Activated T-cell treated with anti-CD3 and anti-CD28 coated beads, Interleukin-2, amount 50 U/mL, for 1 hour (primary cell): Measurements from ENCODE around the gene MIB2.
"Not testable (repeated sequence)": the region's sequence is repeated elsewhere in the genome, so short reads cannot be mapped to it uniquely, and the experiment has no call there.

Experiments used
- DNase-seq: peaks from one replicate; pipeline ENCODE4 v3.0.0-alpha.2; 2020

Gene MIB2

DNA sequence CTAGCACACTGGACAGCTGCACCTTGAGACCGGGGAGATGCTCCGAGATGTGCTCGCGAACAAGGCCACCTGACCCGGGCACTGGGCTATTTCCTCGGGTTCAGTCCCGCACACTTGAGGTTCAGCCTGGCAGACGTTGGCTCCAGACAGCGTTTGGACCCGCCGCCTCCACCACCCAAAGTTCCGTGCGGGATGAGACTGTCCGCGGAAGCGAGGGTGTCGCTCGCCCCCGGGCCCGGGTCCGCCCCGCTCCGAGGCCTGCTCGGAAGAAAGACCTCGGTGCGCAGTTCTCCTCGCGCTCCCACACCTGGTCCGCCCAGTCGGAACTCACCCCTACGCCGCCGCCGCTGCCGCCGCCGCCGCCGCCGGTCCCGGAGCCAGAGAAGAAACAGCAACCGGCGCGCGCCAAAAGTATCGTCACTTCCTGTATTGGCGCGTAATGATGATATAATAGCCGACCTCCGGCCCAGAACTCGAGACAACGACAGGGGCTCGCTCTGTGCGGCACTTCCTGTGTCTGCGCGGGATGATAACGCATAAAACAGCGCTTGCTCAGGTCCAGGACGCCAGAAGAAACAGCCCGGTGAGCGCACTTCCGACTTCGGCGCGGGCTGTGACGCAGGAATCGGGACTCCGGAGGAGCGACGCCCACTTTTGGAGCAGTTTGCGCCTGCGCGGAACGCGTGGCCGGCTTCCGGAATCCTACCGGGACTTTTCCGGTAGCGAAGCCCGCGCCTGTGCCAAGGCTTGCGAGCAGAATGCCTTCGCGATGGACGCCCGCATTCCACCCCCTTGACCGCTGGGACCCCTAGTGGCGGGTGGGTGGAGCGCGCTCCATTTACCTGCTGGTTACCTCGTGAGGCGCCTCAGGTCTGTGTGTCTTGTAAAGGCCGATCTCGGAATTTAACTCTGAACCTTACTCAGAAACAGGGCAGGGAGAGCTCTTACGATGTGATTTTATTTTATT, 43.6 kb downstream of the MIB2 start, which contains the start of gene CDK11B:
Gene CDK11B (minus strand): TSS at position 422 of the 967 bp plus-strand sequence. CDS start 1,519 bp downstream, outside the sequence.
- DNase-seq, result peak; percentile 94

DNA sequence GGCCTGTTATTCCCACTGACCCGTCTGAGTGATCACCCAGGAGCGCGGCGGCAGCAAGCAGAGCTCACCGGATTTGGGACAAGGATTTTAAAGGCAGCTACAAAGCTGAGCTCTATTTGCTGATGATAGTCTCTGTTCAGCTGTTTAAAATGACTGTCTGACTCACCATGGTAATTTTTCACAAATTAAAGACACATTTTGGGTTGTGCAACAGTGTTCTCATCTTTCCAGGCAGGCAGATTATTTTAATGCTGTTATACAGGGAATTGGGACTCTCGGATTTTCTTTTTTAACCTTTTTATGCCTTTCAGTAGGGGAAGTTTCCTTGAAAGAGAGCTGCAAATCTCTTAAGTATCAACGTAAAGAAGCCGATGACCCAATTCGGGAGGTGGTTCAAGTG, 47.1 kb downstream of the MIB2 start:
- not testable (repeated sequence) for DNase-seq

DNA sequence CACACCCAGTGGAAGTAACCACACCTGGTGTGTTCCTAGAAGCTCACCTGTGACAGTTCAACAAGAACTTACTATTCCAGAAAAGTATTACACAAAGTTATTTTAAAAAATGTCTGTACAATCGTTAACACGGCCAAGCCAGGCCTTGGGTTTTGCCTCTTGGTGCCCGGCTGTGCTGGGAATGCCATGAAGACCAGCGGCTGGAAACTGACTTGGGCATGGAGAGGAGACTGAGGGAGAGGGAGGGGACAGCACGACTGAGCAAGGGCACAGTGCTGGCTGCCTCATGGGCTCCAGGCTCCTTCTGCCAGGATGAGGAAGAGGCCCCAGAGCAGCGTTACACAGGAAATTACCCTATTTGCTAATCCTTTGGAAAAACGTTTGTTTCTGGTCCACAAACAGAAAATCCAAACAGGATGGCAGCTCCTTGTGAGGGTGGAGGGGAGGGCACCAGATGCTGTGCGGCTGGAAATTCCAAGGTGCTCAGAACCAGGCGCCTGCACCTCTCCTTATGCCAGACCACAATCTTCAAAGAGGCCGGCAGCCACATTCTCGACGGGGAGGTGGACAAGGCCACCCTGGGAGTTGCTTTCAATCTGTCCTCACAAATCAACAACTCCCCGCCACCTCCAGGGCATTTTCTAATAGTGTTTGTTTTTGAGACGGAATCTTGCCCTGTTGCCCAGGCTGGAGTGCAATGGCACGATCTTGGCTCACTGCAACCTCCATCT, 47.7 kb downstream of the MIB2 start:
- DNase-seq, result not testable (repeated sequence)

GRCh38 chr1:1664318-1664717, 49.0 kb downstream of the MIB2 start:
- DNase-seq, result not testable (repeated sequence)

DNA sequence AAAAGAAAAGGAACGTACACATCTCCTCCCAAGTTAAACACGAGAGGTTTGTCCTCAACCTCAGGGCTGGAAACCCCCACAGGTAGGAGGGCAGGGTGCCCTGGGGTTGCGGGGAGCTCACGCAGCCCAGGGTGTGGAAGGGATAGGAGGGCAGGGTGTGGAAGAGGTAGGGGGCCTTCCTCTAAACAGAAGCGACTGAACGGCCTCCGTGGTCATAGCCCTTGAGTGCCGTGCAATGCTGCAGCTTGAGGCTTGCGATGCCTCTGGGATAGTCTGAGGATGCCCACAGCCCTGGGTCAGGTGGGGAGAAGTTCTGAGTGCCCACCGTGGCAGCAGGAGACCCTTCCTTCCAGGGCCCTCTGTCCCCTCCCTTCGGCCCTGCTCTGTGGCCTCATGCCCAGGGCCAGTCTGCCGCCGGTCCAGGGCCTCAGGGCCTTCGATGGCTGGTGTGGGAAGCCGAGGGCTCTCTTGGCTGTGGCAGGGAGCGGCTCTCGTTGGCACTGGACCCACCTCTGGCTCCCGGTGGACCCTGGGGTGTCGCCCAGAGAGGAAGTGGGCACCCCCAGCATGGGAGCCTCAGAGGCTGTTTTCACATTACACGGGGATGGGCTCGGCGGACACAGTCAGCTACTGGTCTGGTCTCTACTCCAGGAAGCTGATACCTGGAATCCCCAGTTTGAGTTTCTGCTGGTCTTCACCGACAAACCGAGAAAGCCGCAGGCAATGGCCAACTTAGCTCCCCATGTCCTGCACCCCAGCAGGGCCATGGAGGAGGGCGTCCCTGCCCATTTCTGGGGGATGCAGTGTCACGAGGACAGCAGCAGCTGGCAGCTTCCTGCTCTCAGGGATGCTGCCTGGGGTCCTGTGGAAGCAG, 49.9 kb downstream of the MIB2 start:
- no peak for DNase-seq

DNA sequence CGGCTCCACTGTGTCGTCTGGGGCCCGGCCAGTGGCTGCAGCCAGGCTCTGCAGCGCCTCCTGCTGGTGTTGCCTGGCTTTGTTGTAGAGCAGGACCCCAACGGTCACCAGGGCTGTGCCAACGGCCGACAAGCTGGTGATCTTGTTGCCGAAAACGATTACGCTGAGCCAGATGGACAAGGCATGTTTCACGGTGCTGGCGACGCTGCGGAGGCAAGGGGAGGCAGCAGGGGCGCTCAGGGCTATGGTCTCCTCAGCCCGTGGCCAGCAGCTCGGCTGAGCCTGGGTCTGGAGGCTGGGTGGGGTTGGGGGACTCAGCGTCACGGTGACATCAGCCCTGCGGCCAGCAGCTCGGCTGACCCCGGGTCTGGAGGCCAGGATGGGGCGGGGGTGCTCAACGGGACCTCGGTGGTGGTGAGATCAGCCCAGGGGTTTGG, 50.5 kb downstream of the MIB2 start:
- peak; percentile 47 for DNase-seq

DNA sequence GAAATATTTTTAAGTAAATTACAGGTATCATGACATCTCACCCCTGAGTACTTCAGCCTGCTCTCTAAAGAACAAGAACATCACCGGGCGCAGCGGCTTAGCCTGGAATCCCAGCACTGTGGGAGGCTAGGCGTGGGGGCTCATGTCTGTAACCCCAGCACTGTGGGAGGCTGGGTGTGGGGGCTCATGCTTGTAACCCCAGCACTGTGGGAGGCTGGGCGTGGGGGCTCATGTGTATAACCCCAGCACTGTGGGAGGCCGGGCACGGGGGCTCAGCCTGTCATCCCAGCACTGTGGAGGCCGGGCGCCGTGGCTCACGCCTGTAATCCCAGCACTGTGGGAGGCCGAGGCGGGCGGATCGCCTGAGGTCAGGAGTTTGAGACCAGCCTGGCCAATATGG, 51.2 kb downstream of the MIB2 start:
- DNase-seq, result no peak

DNA sequence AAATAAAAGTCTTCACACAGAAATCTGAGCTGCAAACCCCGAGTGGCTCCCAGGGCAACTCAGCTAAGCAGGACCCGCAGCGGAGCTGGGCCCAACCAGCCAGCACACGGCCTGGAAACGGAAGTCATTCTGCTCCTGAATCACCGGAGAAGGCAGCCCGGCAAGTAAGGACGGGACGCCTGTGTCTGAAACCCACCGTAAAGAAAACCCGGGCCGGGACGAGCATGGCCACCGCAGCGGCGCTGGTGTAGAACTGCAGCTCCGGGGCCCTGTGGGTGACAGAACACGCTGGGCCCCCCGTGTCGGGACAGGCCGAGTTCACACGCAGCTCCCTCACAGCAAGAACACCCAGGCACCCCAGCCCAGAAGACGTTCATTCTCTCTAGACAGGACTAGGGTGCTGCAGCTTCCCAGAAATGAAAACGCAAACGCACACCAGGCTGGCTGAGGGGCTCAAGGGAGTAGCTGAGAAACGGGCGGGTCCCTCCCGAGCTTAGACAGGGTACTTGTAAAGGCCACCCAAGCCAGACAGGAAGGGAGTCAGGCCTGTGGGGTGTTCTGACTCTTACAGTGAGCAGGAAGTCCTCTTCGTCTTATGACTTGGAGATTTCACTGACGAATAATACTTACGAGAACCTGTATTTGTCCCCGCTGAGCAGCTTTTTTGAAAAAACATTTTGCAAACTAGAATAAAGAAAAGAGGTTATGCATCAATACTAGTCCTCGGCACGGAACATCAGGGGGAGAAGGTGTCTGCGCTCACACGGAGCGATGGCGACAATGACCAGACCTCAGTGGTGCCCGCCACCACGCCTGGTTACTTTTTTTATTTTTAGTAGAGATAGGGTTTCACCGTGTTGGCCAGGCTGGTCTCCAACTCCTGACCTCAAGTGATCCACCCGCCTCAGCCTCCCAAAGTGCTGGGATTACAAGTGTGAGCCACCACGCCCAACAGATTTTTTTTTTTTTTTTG, 54.5 kb downstream of the MIB2 start:
- DNase-seq, result no peak

GRCh38 chr1:1670866-1671265, 55.6 kb downstream of the MIB2 start:
- no peak for DNase-seq

DNA sequence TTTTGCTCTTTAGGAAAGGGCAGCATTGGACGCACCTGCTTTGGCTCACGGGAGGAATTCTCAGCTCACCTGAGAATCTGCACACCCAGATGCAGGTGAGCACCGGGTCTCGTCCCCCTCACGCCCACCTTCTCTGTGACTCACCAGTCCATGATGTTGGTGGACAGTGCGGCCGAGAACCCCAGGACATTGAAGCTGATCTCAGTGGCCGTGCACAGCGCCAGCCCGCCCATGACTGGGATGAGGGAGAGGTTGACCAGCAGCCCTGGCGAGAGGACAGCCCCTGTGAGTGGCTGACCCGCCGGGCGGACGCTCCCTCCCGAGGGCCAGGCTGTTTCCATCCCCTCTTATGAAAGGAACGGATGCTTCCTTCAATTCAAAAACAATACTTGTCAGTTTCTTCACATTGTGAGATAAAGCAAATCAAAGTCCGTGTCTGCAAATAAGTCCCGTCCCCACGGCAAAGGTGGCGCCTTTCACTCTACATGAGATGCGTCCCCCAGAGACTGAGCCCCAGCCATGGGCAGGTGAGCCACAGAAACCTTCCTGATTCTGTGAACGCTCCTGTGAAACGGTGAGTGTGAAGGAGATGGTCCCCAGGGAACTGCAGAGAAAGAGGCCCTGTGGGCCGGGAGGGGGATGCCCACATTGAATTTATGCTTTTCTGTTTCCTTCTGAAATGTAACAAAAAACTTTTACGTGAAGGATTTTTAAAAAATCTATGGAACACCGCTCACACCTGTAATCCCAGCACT, 56.2 kb downstream of the MIB2 start:
- DNase-seq, result no peak

DNA sequence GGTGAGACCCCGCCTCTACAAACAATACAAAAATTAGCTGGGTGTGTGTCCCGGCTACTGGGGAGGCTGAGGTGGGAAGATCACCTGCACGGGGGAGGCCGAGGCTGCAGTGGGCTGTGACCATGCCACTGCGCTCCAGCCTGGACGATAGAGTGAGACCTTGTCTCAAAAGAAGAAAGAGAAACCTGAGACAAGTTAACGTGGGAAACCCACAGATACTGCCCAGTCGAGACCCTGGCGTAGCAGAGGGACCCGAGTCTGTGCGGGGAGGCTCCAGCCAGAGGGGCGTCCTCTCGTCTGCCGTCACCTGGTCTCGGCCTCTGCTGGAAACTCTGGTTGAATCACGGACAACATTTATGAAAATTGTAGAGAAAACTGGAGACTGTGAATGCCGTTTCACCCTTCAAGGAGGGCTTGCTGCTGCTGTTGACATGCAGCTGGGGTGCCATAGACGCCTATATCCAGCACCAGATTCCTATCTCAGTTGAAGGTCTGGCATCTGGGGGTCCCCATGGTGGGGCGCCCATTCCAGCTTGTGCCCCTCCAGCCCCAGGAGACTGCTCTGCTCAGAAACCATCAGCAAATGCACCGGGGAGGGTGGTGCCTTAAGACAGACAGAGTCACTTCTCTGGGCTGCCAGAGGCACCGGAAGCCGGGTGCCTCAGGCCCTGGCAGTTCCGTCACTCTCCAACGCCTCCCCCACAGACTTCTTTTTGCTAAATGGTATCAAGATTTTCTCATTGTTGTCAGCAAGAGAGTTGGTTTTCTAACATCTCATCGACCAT, 57.1 kb downstream of the MIB2 start:
- no peak for DNase-seq

DNA sequence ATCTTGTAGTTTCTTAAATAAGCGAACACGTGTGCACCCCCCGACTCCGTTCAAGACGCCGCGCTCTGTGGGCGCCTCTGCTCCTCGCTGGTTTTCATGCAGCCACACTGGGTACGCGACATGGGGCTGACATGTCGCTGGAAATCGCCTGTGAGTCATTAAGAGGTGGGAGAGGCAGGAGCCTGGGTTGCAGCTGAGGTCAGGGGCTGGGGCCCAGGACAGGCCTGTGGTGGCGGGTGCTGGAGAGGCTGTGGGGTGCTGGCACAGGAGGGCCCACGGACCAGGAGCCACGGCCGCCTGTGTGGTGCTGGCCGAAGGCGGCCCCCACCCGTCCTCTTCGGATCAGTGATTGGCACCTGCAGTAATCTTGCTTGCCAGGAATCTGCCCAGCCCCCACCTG, 59.5 kb downstream of the MIB2 start:
- DNase-seq, result not testable (repeated sequence)

GRCh38 chr1:1675218-1675617, 59.9 kb downstream of the MIB2 start:
- DNase-seq, result not testable (repeated sequence)

DNA sequence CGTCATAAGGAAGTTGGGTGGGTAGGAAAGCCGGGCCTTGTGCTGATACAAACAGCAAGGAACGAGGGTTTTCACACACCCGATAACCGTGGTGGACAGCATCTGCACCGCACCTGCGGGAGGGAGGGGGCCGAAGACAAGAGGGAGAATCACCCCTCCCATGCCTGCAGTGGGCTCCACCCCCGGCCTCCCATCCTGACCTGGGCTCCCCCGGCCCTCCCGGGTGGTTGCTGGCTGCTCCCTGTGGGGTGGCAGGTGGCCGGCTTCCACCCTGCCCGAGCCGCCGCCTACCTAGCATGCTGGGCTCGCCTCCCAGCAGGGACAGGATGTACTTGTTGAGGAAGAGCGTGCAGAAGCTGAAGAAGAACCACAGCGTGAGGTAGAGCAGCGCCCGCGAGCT, 60.8 kb downstream of the MIB2 start:
- not testable (repeated sequence) for DNase-seq

GRCh38 chr1:1677718-1678580, 62.6 kb downstream of the MIB2 start:
- DNase-seq, result peak; percentile 53

DNA sequence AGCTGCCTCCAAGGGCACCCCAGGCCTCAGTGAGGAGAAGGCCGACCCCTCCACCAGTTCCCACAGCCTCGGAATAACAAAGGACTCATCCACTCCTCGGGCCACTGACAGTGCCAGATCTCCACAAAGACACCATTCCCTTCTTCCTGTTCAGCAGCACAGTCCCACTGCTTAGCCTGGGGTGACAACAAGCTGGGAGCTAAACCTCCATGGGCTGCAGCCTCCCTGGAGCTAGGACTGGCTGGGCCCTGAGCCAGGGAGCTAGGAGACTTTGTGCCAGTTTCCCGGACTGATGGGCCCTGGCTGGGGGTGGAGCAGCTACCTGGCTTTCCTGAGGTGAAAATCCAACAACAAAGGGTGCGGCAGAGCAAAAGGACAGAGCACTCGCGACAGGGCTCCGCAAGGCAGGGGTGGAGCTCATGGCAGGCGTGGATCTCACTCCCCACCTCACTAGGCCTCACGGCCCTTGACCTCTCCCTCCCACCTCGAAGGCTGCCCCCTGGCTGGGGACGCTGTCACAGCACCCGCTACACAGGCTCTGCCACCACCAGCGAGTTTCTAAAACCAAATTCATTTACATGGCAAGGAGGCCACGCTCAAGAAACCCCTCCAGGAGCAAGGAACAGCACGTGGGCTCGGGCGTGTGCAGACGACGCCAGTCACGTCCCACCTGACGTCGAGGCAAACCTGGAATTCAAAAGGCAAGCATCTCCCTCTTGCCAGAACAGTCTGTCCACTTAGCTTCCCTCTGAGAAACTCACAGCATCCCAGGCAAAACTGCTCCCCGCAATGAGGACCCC, 63.5 kb downstream of the MIB2 start:
- no peak for DNase-seq
